HEK293 (cell line): ENCODE data around the gene EBF3.

ENCODE experiments used
- BCL11A ChIP-seq: fragments of 450-650 bp; formaldehyde crosslinking; IDR thresholded peaks from 2 replicates; pipeline ENCODE4 v1.5.1; 2016; ENCODE audit warnings: low read depth, missing biosample characterization, missing genetic modification characterization
- EGR2 ChIP-seq: fragments of 450-650 bp; formaldehyde crosslinking; IDR thresholded peaks from 2 replicates; pipeline ENCODE4 v1.5.1; 2016; ENCODE audit warnings: low read depth, missing biosample characterization, missing genetic modification characterization
- KLF9 ChIP-seq: fragments of 450-650 bp; formaldehyde crosslinking; IDR thresholded peaks from 2 replicates; pipeline ENCODE4 v1.5.1; 2016; ENCODE audit warnings: missing biosample characterization, missing genetic modification characterization, low read depth
- PATZ1 ChIP-seq: fragments of 450-650 bp; formaldehyde crosslinking; IDR thresholded peaks from 2 replicates; pipeline ENCODE4 v1.5.1; 2016; ENCODE audit warnings: missing biosample characterization, missing genetic modification characterization
- PBX3 ChIP-seq: sonication (generic); formaldehyde crosslinking; IDR thresholded peaks from 2 replicates; pipeline ENCODE4 v1.8.1; 2022; ENCODE audit warnings: mild to moderate bottlenecking, moderate library complexity, missing genetic modification reagents
- RBAK ChIP-seq: fragments of 450-650 bp; formaldehyde crosslinking; IDR thresholded peaks from 2 replicates; pipeline ENCODE4 v1.5.1; 2016; ENCODE audit warnings: missing biosample characterization, missing genetic modification characterization
- SALL2 ChIP-seq: fragments of 450-650 bp; formaldehyde crosslinking; IDR thresholded peaks from 2 replicates; pipeline ENCODE4 v1.5.0; 2017; ENCODE audit warnings: missing biosample characterization, mild to moderate bottlenecking, missing genetic modification characterization, borderline replicate concordance
- SP3 ChIP-seq: fragments of 450-650 bp; formaldehyde crosslinking; IDR thresholded peaks from 2 replicates; pipeline ENCODE4 v1.5.1; 2016; ENCODE audit warnings: missing biosample characterization, missing genetic modification characterization
- ZBTB20 ChIP-seq: fragments of 450-650 bp; formaldehyde crosslinking; IDR thresholded peaks from 2 replicates; pipeline ENCODE4 v1.5.1; 2016; ENCODE audit warnings: missing biosample characterization, missing genetic modification characterization
- ZBTB26 ChIP-seq: fragments of 450-650 bp; formaldehyde crosslinking; optimal IDR thresholded peaks from 2 replicates; pipeline ENCODE3; 2016; ENCODE audit warnings: missing biosample characterization, mild to moderate bottlenecking, missing genetic modification characterization
- ZBTB48 ChIP-seq: fragments of 450-650 bp; formaldehyde crosslinking; IDR thresholded peaks from 2 replicates; pipeline ENCODE4 v1.5.1; 2016; ENCODE audit warnings: missing biosample characterization, missing genetic modification characterization
- ZBTB6 ChIP-seq: fragments of 450-650 bp; formaldehyde crosslinking; IDR thresholded peaks from 2 replicates; pipeline ENCODE4 v1.5.1; 2017; ENCODE audit warnings: missing biosample characterization, missing genetic modification characterization
- ZFP69B ChIP-seq: fragments of 450-650 bp; formaldehyde crosslinking; IDR thresholded peaks from 2 replicates; pipeline ENCODE4 v1.5.1; 2016; ENCODE audit warnings: missing biosample characterization, missing genetic modification characterization
- ZNF16 ChIP-seq: fragments of 450-650 bp; formaldehyde crosslinking; IDR thresholded peaks from 2 replicates; pipeline ENCODE4 v1.5.1; 2016; ENCODE audit warnings: low read depth, missing biosample characterization, missing genetic modification characterization
- ZNF19 ChIP-seq: fragments of 450-650 bp; formaldehyde crosslinking; IDR thresholded peaks from 2 replicates; pipeline ENCODE4; 2016; ENCODE audit warnings: missing biosample characterization, missing genetic modification characterization, low read depth
- ZNF248 ChIP-seq: fragments of 450-650 bp; formaldehyde crosslinking; IDR thresholded peaks from 2 replicates; pipeline ENCODE4 v1.5.1; 2017; ENCODE audit warnings: missing biosample characterization, missing genetic modification characterization
- ZNF26 ChIP-seq: fragments of 450-650 bp; formaldehyde crosslinking; IDR thresholded peaks from 2 replicates; pipeline ENCODE4 v1.5.1; 2016; ENCODE audit warnings: missing biosample characterization, missing genetic modification characterization
- ZNF426 ChIP-seq: fragments of 450-650 bp; formaldehyde crosslinking; IDR thresholded peaks from 2 replicates; pipeline ENCODE4 v1.5.1; 2017; ENCODE audit warnings: missing biosample characterization, missing genetic modification characterization, mild to moderate bottlenecking, inconsistent platforms, moderate library complexity
- ZNF514 ChIP-seq: fragments of 450-650 bp; formaldehyde crosslinking; IDR thresholded peaks from 2 replicates; pipeline ENCODE4 v1.5.1; 2016; ENCODE audit warnings: missing biosample characterization, missing genetic modification characterization
- ZNF558 ChIP-seq: fragments of 450-650 bp; formaldehyde crosslinking; IDR thresholded peaks from 2 replicates; pipeline ENCODE4 v1.5.1; 2016; ENCODE audit warnings: missing biosample characterization, missing genetic modification characterization
- ZNF560 ChIP-seq: fragments of 450-650 bp; formaldehyde crosslinking; IDR thresholded peaks from 2 replicates; pipeline ENCODE4 v1.5.1; 2017; ENCODE audit warnings: missing biosample characterization, missing genetic modification characterization, borderline replicate concordance
- ZNF571 ChIP-seq: fragments of 450-650 bp; formaldehyde crosslinking; IDR thresholded peaks from 2 replicates; pipeline ENCODE4 v1.5.0; 2017; ENCODE audit warnings: missing biosample characterization, missing genetic modification characterization
- ZNF600 ChIP-seq: fragments of 450-650 bp; formaldehyde crosslinking; IDR thresholded peaks from 2 replicates; pipeline ENCODE4 v1.5.1; 2016; ENCODE audit warnings: missing biosample characterization, missing genetic modification characterization
- ZNF610 ChIP-seq: fragments of 450-650 bp; formaldehyde crosslinking; IDR thresholded peaks from 2 replicates; pipeline ENCODE4 v1.5.1; 2016; ENCODE audit warnings: missing biosample characterization, missing genetic modification characterization, borderline replicate concordance
- ZNF624 ChIP-seq: fragments of 450-650 bp; formaldehyde crosslinking; IDR thresholded peaks from 2 replicates; pipeline ENCODE4 v1.5.1; 2017; ENCODE audit warnings: missing biosample characterization, missing genetic modification characterization
- ZNF664 ChIP-seq: fragments of 450-650 bp; formaldehyde crosslinking; IDR thresholded peaks from 2 replicates; pipeline ENCODE4 v1.5.1; 2016; ENCODE audit warnings: missing biosample characterization, missing genetic modification characterization
- ZNF704 ChIP-seq: fragments of 450-650 bp; formaldehyde crosslinking; IDR thresholded peaks from 2 replicates; pipeline ENCODE4 v1.5.1; 2016; ENCODE audit warnings: missing biosample characterization, missing genetic modification characterization
- ZNF707 ChIP-seq: fragments of 450-650 bp; formaldehyde crosslinking; IDR thresholded peaks from 2 replicates; pipeline ENCODE4 v1.5.1; 2016; ENCODE audit warnings: missing biosample characterization, missing genetic modification characterization
- ZNF792 ChIP-seq: fragments of 450-650 bp; formaldehyde crosslinking; IDR thresholded peaks from 2 replicates; pipeline ENCODE4 v1.5.1; 2016; ENCODE audit warnings: missing biosample characterization, missing genetic modification characterization
- ZSCAN16 ChIP-seq: fragments of 450-650 bp; formaldehyde crosslinking; IDR thresholded peaks from 2 replicates; pipeline ENCODE4 v1.5.1; 2016; ENCODE audit warnings: missing biosample characterization, missing genetic modification characterization

EBF3 gene

GRCh38 chr10:129971381-129972144 is 7.5 kb upstream of the EBF3 start (continued):
- peak; percentile 99 for TF ChIP-seq ZNF560 (tag by site-specific recombination)
- TF ChIP-seq SP3 (tag by site-specific recombination): no peak
- no peak for TF ChIP-seq ZNF792 (tag by site-specific recombination)
- TF ChIP-seq SALL2 (tag by site-specific recombination): no peak
- no peak for TF ChIP-seq BCL11A (tag by site-specific recombination)
- no peak for TF ChIP-seq ZNF426 (tag by site-specific recombination)
- no peak for TF ChIP-seq ZNF704 (tag by site-specific recombination)
- 0 out of 2 replicates have a peak, but pooled peaks have one; percentile 15 for TF ChIP-seq ZFP69B (tag by site-specific recombination)
- TF ChIP-seq ZNF16: no peak
- TF ChIP-seq ZNF624 (tag by site-specific recombination): no peak
- TF ChIP-seq ZBTB48 (tag by site-specific recombination): no peak
- TF ChIP-seq PATZ1 (tag by site-specific recombination): peak; percentile 48
- TF ChIP-seq ZSCAN16 (tag by site-specific recombination): no peak
- no peak for TF ChIP-seq ZNF707 (tag by site-specific recombination)
- no peak for TF ChIP-seq ZBTB6 (tag by site-specific recombination)
- TF ChIP-seq ZBTB20: peak; percentile 45; the same call in 1 of the 2 replicates
- TF ChIP-seq ZNF558 (tag by site-specific recombination): no peak
- TF ChIP-seq RBAK: no peak
- no peak for TF ChIP-seq ZNF571
- TF ChIP-seq ZNF664 (tag by site-specific recombination): no peak
- no peak for TF ChIP-seq KLF9
- TF ChIP-seq ZNF26: no peak
- TF ChIP-seq ZNF248: no peak
- no peak for TF ChIP-seq ZNF610
- TF ChIP-seq ZNF514 (tag by site-specific recombination): no peak
- TF ChIP-seq PBX3 (CRISPR knock-in tag): 0 out of 2 replicates have a peak, but pooled peaks have one; percentile 48
- peak; percentile 60 for TF ChIP-seq ZBTB26 (tag by site-specific recombination)
- TF ChIP-seq ZNF600 (tag by site-specific recombination): peak; percentile 21; the same call in 1 of the 2 replicates
- TF ChIP-seq ZNF19 (tag by site-specific recombination): no peak
- no peak for TF ChIP-seq EGR2 (tag by site-specific recombination)
